Fibroblast of lung (primary cell): ENCODE measurements around the gene ATOH7. TPM values are rescaled to one million over a fixed set of nuclear protein-coding genes. Genes with fewer than 3 reads are reported as not detected.

Source experiments
- DNase-seq, 2 donors: peaks; one replicate each; pipeline versions ENCODE4 v3.0.0 to v3.0.0-alpha.2; 2010; ENCODE audit warnings: low read depth in 2 of 2
- H2AFZ ChIP-seq: 2 replicates; pipeline ENCODE4 v1.5.1; 2012; ENCODE audit warnings: low read length, control low read depth, inconsistent platforms
- H3K27ac ChIP-seq: 2 replicates; pipeline ENCODE4 v1.5.1; 2011; ENCODE audit warnings: low read length, control low read depth; ENCODE audit not compliant: insufficient read depth
- H3K27me3 ChIP-seq: 2 replicates; pipeline ENCODE4 v1.5.1; 2011; ENCODE audit warnings: mild to moderate bottlenecking, low read length; ENCODE audit not compliant: control insufficient read depth, insufficient read depth
- H3K36me3 ChIP-seq: 2 replicates; pipeline ENCODE4 v1.5.1; 2011; ENCODE audit warnings: low read length; ENCODE audit not compliant: control insufficient read depth, insufficient read depth
- H3K4me1 ChIP-seq: 2 replicates; pipeline ENCODE4 v1.5.1; 2011; ENCODE audit warnings: low read length; ENCODE audit not compliant: control insufficient read depth, insufficient read depth; ENCODE audit errors: extremely low read depth
- H3K4me2 ChIP-seq: 2 replicates; pipeline ENCODE4 v1.5.1; 2011; ENCODE audit warnings: low read length, control low read depth; ENCODE audit not compliant: insufficient read depth; ENCODE audit errors: extremely low read depth
- H3K4me3 ChIP-seq, 4 experiments: fragments of 200-600 bp in 1 of 4; sonication (generic) in 1 of 4; replicated peaks in 1 of 4; 2 replicates each; pipeline ENCODE4 v1.5.1; 2011 to 2016; ENCODE audit warnings: low read length in 4 of 4, low read depth in 3 of 4, mild to moderate bottlenecking in 3 of 4, control low read depth in 2 of 4, inconsistent platforms in 1 of 4, mixed read lengths in 1 of 4; ENCODE audit not compliant: insufficient read depth in 1 of 4; ENCODE audit errors: control extremely low read depth in 1 of 4
- H3K79me2 ChIP-seq: 2 replicates; pipeline ENCODE4 v1.5.1; 2012; ENCODE audit warnings: mild to moderate bottlenecking, low read length, inconsistent platforms; ENCODE audit not compliant: control insufficient read depth, insufficient read depth
- H3K9ac ChIP-seq: 2 replicates; pipeline ENCODE4 v1.5.1; 2011; ENCODE audit warnings: mild to moderate bottlenecking, low read length, control low read depth; ENCODE audit not compliant: insufficient read depth
- H3K9me3 ChIP-seq: 2 replicates; pipeline ENCODE4 v1.5.1; 2012; ENCODE audit warnings: low read depth, low read length; ENCODE audit not compliant: control insufficient read depth, insufficient read depth
- H4K20me1 ChIP-seq: 2 replicates; pipeline ENCODE4 v1.5.1; 2011; ENCODE audit warnings: low read length; ENCODE audit not compliant: control insufficient read depth, insufficient read depth; ENCODE audit errors: extremely low read depth
- CTCF ChIP-seq, 2 donors: IDR thresholded peaks in 1 of 2; conservative IDR thresholded peaks in 1 of 2; 1 replicate in 1 of 2; 2 replicates in 1 of 2; pipeline ENCODE4 v1.5.1; 2011 to 2012; ENCODE audit warnings: low read length in 2 of 2, control low read depth in 1 of 2, inconsistent platforms in 1 of 2, low read depth in 1 of 2, mild to moderate bottlenecking in 1 of 2
- EZH2 ChIP-seq: IDR thresholded peaks from 2 replicates; pipeline ENCODE4 v1.5.1; 2012; ENCODE audit warnings: low read length, control low read depth, mild to moderate bottlenecking; ENCODE audit errors: missing control alignments
- polyA plus RNA-seq, 2 donors: library from polyadenylated mRNA; depleted of rRNA in 1 of 2; stranded (reverse) in 1 of 2; unstranded in 1 of 2; fragments of >200 nt; gene quantifications; 2 replicates each; pipeline ENCODE4 v1.2.1, GENCODE V29; 2011 to 2012; ENCODE audit warnings: missing spikeins in 1 of 2
- total RNA-seq: library from RNA; depleted of rRNA; stranded (reverse); fragments of >200 nt; gene quantifications from 2 replicates; pipeline ENCODE4 v1.2.1, GENCODE V29; 2014

The ATOH7 gene
- total and polyA plus RNA-seq, 2 donors (not counting 1 experiment from before 2014, with no cell fraction given): not detected

GRCh38 chr10:68235111-68235510, 3.2 kb upstream of the ATOH7 start:
- Histone ChIP-seq H3K9ac (no peak overlapping the region), H4K20me1 (no peaks in the 10 kb centered on the region), H3K4me1 (peaks cover 2% of the 10 kb centered on the region), H2AFZ (no peak overlapping the region), H3K27me3 (peaks cover 15% of the 10 kb centered on the region), H3K4me2 (no peak overlapping the region), H3K36me3 (no peaks in the 10 kb centered on the region), H3K79me2 (no peaks in the 10 kb centered on the region), H3K27ac (no peak overlapping the region), H3K9me3 (no peaks in the 10 kb centered on the region), H3K4me3 (no peak overlapping the region)
- no peak for DNase-seq
- no peak for TF ChIP-seq EZH2
- no peak for TF ChIP-seq CTCF (conservative IDR thresholded peaks at IDR 0.05 in 1 of 2, IDR thresholded peaks at IDR 0.05 in 1 of 2; ENCODE audit: low read depth in 1 of 2, low read length in 2 of 2)

GRCh38 chr10:68233046-68233445, 1.1 kb upstream of the ATOH7 start:
- H3K36me3 ChIP-seq: no peaks in the 10 kb centered on the region
- H3K9me3 ChIP-seq: no peaks in the 10 kb centered on the region
- no peak overlapping the region for H3K4me3 ChIP-seq
- no peak for TF ChIP-seq CTCF (conservative IDR thresholded peaks at IDR 0.05 in 1 of 2, IDR thresholded peaks at IDR 0.05 in 1 of 2; ENCODE audit: low read depth in 1 of 2, low read length in 2 of 2)
- H3K4me2 ChIP-seq: no peak overlapping the region
- no peak overlapping the region for H3K9ac ChIP-seq
- H2AFZ ChIP-seq: no peak overlapping the region
- H3K27me3 ChIP-seq: peaks cover 14% of the 10 kb centered on the region
- H3K79me2 ChIP-seq: no peaks in the 10 kb centered on the region
- peaks cover 2% of the 10 kb centered on the region for H3K4me1 ChIP-seq
- H3K27ac ChIP-seq: no peak overlapping the region
- H4K20me1 ChIP-seq: no peaks in the 10 kb centered on the region
- no peak for DNase-seq

- Histone ChIP-seq H3K36me3 (no peaks in the 10 kb centered on the region), H3K4me1 (peaks cover 2% of the 10 kb centered on the region), H3K27ac (peak overlapping the region; percentile 32), H3K9ac (peak overlapping the region; percentile 75), H3K9me3 (no peaks in the 10 kb centered on the region), H3K4me2 (peak overlapping the region; percentile 99), H4K20me1 (no peaks in the 10 kb centered on the region), H3K79me2 (no peaks in the 10 kb centered on the region), H3K4me3 (peak overlapping the region; percentile 65 to 73 (median 68)), H3K27me3 (peaks cover 14% of the 10 kb centered on the region), H2AFZ (peak overlapping the region; percentile 99)
- peak; percentile 72 to 76 for DNase-seq
- TF ChIP-seq EZH2 (no peak), CTCF (conservative IDR thresholded peaks at IDR 0.05 in 1 of 2, IDR thresholded peaks at IDR 0.05 in 1 of 2; ENCODE audit: low read depth in 1 of 2, low read length in 2 of 2) (peak in 1 of 2 donors; percentile 23)
Measured at GRCh38 chr10:68231106-68231816, 652 bp downstream of the ATOH7 start.
